ENCODE data around the gene SNN.

- TF ChIP-seq TEAD4 (CRISPR knock-in tag; IDR thresholded peaks at IDR 0.05) (no peak), JUN (CRISPR knock-in tag; IDR thresholded peaks at IDR 0.05) (no peak)
Measured at GRCh38 chr16:11700264-11701029, 32.2 kb downstream of the SNN start.
